Naive thymus-derived CD4-positive, alpha-beta T cell (primary cell): ENCODE measurements around the gene INSYN2A. TPM values are rescaled to one million over a fixed set of nuclear protein-coding genes. Genes with fewer than 3 reads are reported as not detected.

Experiments
- ATAC-seq: fragments of 150-1000 bp; cut with Tn5 transposase; 2 replicates; pipeline ENCODE4 v1.10.0; 2021; ENCODE audit warnings: mild to moderate bottlenecking, moderate library complexity
- CTCF ChIA-PET: fragments of 350-600 bp; sonication (Branson Sonifier 250); formaldehyde crosslinking; loops from one replicate; lab custom pipeline; 2021; ENCODE audit warnings: antibody characterized with exemption; lab: Charles Lee
- POLR2A ChIA-PET: fragments of 350-600 bp; sonication (Branson Sonifier 250); formaldehyde crosslinking; loops from one replicate; lab custom pipeline; 2021; ENCODE audit warnings: antibody characterized with exemption, inconsistent platforms; lab: Charles Lee
- DNase-seq, 9 donors: peaks; one replicate each; pipeline versions ENCODE4 v3.0.0 to v3.0.0-alpha.2; 2020 to 2022; ENCODE audit warnings: mixed read lengths in 1 of 9
- H3K27ac ChIP-seq: one replicate; pipeline ENCODE4 v1.7.0; 2013; ENCODE audit warnings: mild to moderate bottlenecking, low read depth, low read length, moderate library complexity
- H3K27me3 ChIP-seq, 2 donors: one replicate each; pipeline ENCODE4 v1.7.0; 2013; ENCODE audit warnings: low read length in 2 of 2, mild to moderate bottlenecking in 2 of 2, moderate library complexity in 2 of 2; ENCODE audit not compliant: control insufficient read depth in 2 of 2, insufficient read depth in 2 of 2
- H3K36me3 ChIP-seq, 3 experiments: 1 replicate in 2 of 3; 2 replicates in 1 of 3; pipeline ENCODE4 v1.7.0; 2013; ENCODE audit warnings: low read length in 3 of 3, mild to moderate bottlenecking in 3 of 3, moderate library complexity in 1 of 3; ENCODE audit not compliant: insufficient read depth in 3 of 3, control insufficient read depth in 2 of 3
- H3K4me1 ChIP-seq, 2 donors: one replicate each; pipeline ENCODE4 v1.7.0; 2013; ENCODE audit warnings: low read length in 2 of 2, mild to moderate bottlenecking in 2 of 2, moderate library complexity in 1 of 2; ENCODE audit not compliant: control insufficient read depth in 2 of 2, insufficient read depth in 2 of 2
- H3K4me3 ChIP-seq: 2 replicates; pipeline ENCODE4 v1.7.0; 2013; ENCODE audit warnings: mild to moderate bottlenecking, low read length
- H3K9me3 ChIP-seq, 3 experiments: 1 replicate in 2 of 3; 2 replicates in 1 of 3; pipeline ENCODE4 v1.7.0; 2013; ENCODE audit warnings: low read length in 3 of 3; ENCODE audit not compliant: control insufficient read depth in 2 of 3
- H3K27ac Mint-ChIP-seq, 9 donors: one replicate each; pipeline ENCODE4 v1.8.0; 2020 to 2022; ENCODE audit warnings: mixed read lengths in 9 of 9, mild to moderate bottlenecking in 8 of 9, moderate library complexity in 5 of 9, inconsistent platforms in 2 of 9
- H3K27me3 Mint-ChIP-seq, 5 donors: one replicate each; pipeline ENCODE4 v1.8.0; 2021 to 2022; ENCODE audit warnings: mixed read lengths in 5 of 5, mild to moderate bottlenecking in 1 of 5
- H3K36me3 Mint-ChIP-seq, 5 donors: one replicate each; pipeline ENCODE4 v1.8.0; 2020 to 2022; ENCODE audit warnings: mixed read lengths in 5 of 5, mild to moderate bottlenecking in 3 of 5, inconsistent platforms in 1 of 5
- H3K4me1 Mint-ChIP-seq, 7 donors: one replicate each; pipeline ENCODE4 v1.8.0; 2020 to 2022; ENCODE audit warnings: mixed read lengths in 7 of 7, mild to moderate bottlenecking in 3 of 7, inconsistent platforms in 1 of 7
- H3K4me3 Mint-ChIP-seq, 10 donors: one replicate each; pipeline ENCODE4 v1.8.0; 2020 to 2022; ENCODE audit warnings: mild to moderate bottlenecking in 10 of 10, mixed read lengths in 10 of 10, moderate library complexity in 6 of 10, inconsistent platforms in 2 of 10
- H3K9me3 Mint-ChIP-seq, 11 donors: one replicate each; pipeline ENCODE4 v1.8.0; 2020 to 2022; ENCODE audit warnings: mixed read lengths in 11 of 11, mild to moderate bottlenecking in 4 of 11, inconsistent platforms in 1 of 11, moderate library complexity in 1 of 11
- intact Hi-C, 2 donors: fragments of 100-400 bp; cut with micrococcal nuclease; formaldehyde crosslinking; loops; one replicate each; pipeline ENCODE4 v1.15.1; 2023
- polyA plus RNA-seq, 2 donors: library from polyadenylated mRNA; unstranded; fragments of 300-500 nt; fragmentation: Illumina TruSeq; gene quantifications; one replicate each; pipeline ENCODE4 v1.2.3, GENCODE V29; 2021
- total RNA-seq, 6 experiments: library from RNA in 5 of 6; stranded (reverse) in 5 of 6; gene quantifications; 1 replicate in 5 of 6; 2 replicates in 1 of 6; pipeline ENCODE4 v1.2.3 and lab custom pipeline; 2021 to 2026

Gene INSYN2A
- total and polyA plus RNA-seq, 7 experiments from 2014 or later, result not detected

- Histone ChIP-seq H3K27me3 (no peaks in the 10 kb centered on the region), H3K27ac (no peak overlapping the region), H3K9me3 (no peaks in the 10 kb centered on the region), H3K4me3 (no peak overlapping the region), H3K4me1 (no peaks in the 10 kb centered on the region), H3K36me3 (no peaks in the 10 kb centered on the region)
- no peaks in the 10 kb centered on the region for H3K4me1 Mint-ChIP-seq
- H3K4me3 Mint-ChIP-seq, result no peak overlapping the region
- no peaks in the 10 kb centered on the region for H3K36me3 Mint-ChIP-seq
- CTCF ChIA-PET, result no interaction called here
- peaks cover 22 to 45% (median 32%) of the 10 kb centered on the region in 5 donors for H3K27me3 Mint-ChIP-seq
- peaks cover 0 to 6% (median 2%) of the 10 kb centered on the region in 11 donors for H3K9me3 Mint-ChIP-seq
- POLR2A ChIA-PET, result no interaction called here
- ATAC-seq (no peak), DNase-seq (no peak)
- intact Hi-C loops, result no loop called here
- H3K27ac Mint-ChIP-seq, result no peak overlapping the region
Observed at GRCh38 chr10:127190427-127190826, 6.0 kb downstream of the INSYN2A start.

- H3K36me3 Mint-ChIP-seq, result no peaks in the 10 kb centered on the region
- ChIA-PET POLR2A (no interaction called here), CTCF (no interaction called here)
- H3K4me3 Mint-ChIP-seq, result no peak overlapping the region
- no peak overlapping the region for H3K27ac ChIP-seq
- no peaks in the 10 kb centered on the region for H3K36me3 ChIP-seq
- no peak overlapping the region for H3K4me3 ChIP-seq
- no peak overlapping the region for H3K27ac Mint-ChIP-seq
- H3K27me3 Mint-ChIP-seq, result peaks cover 18 to 38% (median 25%) of the 10 kb centered on the region in 5 donors
- peaks cover 0 to 2% (median 0%) of the 10 kb centered on the region in 7 donors for H3K4me1 Mint-ChIP-seq
- no peaks in the 10 kb centered on the region for H3K4me1 ChIP-seq
- DNase-seq, result no peak
- no peaks in the 10 kb centered on the region for H3K9me3 ChIP-seq
- ATAC-seq, result no peak
- H3K9me3 Mint-ChIP-seq, result peaks cover 0 to 6% (median 3%) of the 10 kb centered on the region in 11 donors
- H3K27me3 ChIP-seq, result no peaks in the 10 kb centered on the region
- intact Hi-C loops, result no loop called here
Observed at GRCh38 chr10:127189226-127189625, 7.2 kb downstream of the INSYN2A start.

GRCh38 chr10:127186813-127187212 is 9.6 kb downstream of the INSYN2A start:
- ATAC-seq, result no peak
- CTCF ChIA-PET, result no interaction called here

DNA sequence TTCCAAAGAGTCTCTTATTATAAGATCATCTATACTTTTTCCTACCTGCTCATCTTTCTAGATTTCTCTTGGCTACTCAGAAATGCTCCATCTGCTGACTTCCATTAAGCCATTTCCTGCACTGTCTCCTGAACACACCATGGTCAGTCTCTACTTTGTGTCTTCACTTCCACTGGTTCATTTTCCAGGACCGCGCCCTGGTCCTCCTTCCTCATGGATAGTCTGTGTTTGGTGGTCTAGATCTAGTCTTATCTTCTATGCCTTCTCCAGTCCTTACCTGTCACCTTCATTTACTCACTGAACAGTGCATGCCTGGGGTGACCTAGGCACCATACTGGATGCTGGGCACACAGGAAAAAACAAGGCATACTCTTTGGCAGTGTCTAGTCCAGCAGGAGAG is 11.8 kb downstream of the INSYN2A start:
- ATAC-seq (no peak), DNase-seq (no peak)
- POLR2A ChIA-PET, result no interaction called here
- peaks cover 0 to 6% (median 3%) of the 10 kb centered on the region in 11 donors for H3K9me3 Mint-ChIP-seq
- Histone ChIP-seq H3K4me3 (no peak overlapping the region), H3K4me1 (no peaks in the 10 kb centered on the region), H3K9me3 (no peaks in the 10 kb centered on the region), H3K27ac (no peak overlapping the region), H3K36me3 (no peaks in the 10 kb centered on the region), H3K27me3 (no peaks in the 10 kb centered on the region)
- intact Hi-C loops, result no loop called here
- CTCF ChIA-PET, result no interaction called here
- peaks cover 0 to 2% (median 0%) of the 10 kb centered on the region in 7 donors for H3K4me1 Mint-ChIP-seq
- H3K4me3 Mint-ChIP-seq, result no peak overlapping the region
- H3K27ac Mint-ChIP-seq, result no peak overlapping the region
- peaks cover 0 to 11% (median 4%) of the 10 kb centered on the region in 5 donors for H3K27me3 Mint-ChIP-seq
- H3K36me3 Mint-ChIP-seq, result no peaks in the 10 kb centered on the region

More at GRCh38 chr10:127186813-127187212, 9.6 kb downstream of the INSYN2A start:
- H3K4me1 ChIP-seq, result no peaks in the 10 kb centered on the region
- H3K4me1 Mint-ChIP-seq, result peaks cover 0 to 2% (median 0%) of the 10 kb centered on the region in 7 donors
- DNase-seq, result no peak
- no peaks in the 10 kb centered on the region for H3K27me3 ChIP-seq
- no peak overlapping the region for H3K4me3 Mint-ChIP-seq
- no peak overlapping the region for H3K27ac ChIP-seq
- peaks cover 6 to 18% (median 13%) of the 10 kb centered on the region in 5 donors for H3K27me3 Mint-ChIP-seq
- no peaks in the 10 kb centered on the region for H3K36me3 ChIP-seq
- peaks cover 0 to 6% (median 3%) of the 10 kb centered on the region in 11 donors for H3K9me3 Mint-ChIP-seq
- H3K9me3 ChIP-seq, result no peaks in the 10 kb centered on the region
- H3K4me3 ChIP-seq, result no peak overlapping the region
- POLR2A ChIA-PET, result no interaction called here
- H3K27ac Mint-ChIP-seq, result no peak overlapping the region
- H3K36me3 Mint-ChIP-seq, result no peaks in the 10 kb centered on the region
- intact Hi-C loops, result no loop called here

DNA sequence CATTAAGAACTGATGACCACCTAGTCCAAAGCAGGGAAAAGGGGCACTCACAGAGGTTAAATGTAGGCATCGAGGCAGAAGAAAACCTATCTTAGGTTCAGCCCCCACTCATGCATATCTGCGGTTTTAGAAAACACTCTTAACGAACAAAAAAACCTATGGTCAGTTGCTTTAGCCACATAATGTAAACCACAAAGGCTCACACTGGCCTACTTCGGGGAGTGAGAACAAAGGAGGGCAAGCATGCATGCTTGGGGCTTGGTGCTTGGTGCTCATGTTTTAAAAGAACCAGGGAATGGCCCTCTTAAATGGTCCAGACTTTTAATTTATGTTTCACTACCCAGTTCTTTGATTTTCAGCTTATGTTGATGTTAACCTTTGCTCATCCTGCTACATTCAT is 14.2 kb downstream of the INSYN2A start:
- no peak for DNase-seq
- ChIA-PET CTCF (no interaction called here), POLR2A (no interaction called here)
- no peak overlapping the region for H3K27ac Mint-ChIP-seq
- H3K4me3 ChIP-seq, result no peak overlapping the region
- no peak overlapping the region for H3K27ac ChIP-seq
- intact Hi-C loops, result no loop called here
- no peaks in the 10 kb centered on the region for H3K36me3 ChIP-seq
- H3K27me3 ChIP-seq, result no peaks in the 10 kb centered on the region
- H3K36me3 Mint-ChIP-seq, result no peaks in the 10 kb centered on the region
- H3K4me1 ChIP-seq, result no peaks in the 10 kb centered on the region
- H3K9me3 ChIP-seq, result no peaks in the 10 kb centered on the region
- no peak overlapping the region for H3K4me3 Mint-ChIP-seq
- no peak for ATAC-seq
- peaks cover 0 to 11% (median 0%) of the 10 kb centered on the region in 5 donors for H3K27me3 Mint-ChIP-seq
- peaks cover 0 to 2% (median 0%) of the 10 kb centered on the region in 7 donors for H3K4me1 Mint-ChIP-seq
- H3K9me3 Mint-ChIP-seq, result peaks cover 0 to 6% (median 3%) of the 10 kb centered on the region in 11 donors

- Histone ChIP-seq H3K9me3 (no peaks in the 10 kb centered on the region), H3K27ac (no peak overlapping the region)
- H3K4me1 Mint-ChIP-seq, result peaks cover 0 to 2% (median 0%) of the 10 kb centered on the region in 7 donors
Observed at GRCh38 chr10:127179612-127180250, 16.7 kb downstream of the INSYN2A start.

DNA sequence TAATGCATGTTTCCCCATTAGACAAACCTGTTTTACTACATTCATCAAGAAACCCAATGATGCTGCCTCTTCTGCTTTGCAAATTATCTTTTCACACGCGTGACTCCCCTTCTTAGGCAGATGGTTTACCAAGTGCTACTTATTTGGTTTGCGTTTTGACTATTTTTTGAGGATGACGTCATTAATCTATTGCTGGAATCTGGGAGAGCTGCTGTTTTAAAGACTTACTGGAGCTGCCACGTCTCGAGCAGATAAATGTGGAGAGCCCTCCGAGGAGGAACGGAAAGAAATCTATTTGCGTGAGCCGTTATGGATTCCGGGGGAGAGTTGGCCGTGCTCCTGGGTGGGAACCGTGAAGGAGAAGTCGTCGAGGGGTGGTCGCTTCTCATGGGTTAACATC is 19.7 kb downstream of the INSYN2A start:
- no peak overlapping the region for H3K4me3 Mint-ChIP-seq
- H3K9me3 ChIP-seq, result no peaks in the 10 kb centered on the region
- no peak overlapping the region for H3K27ac Mint-ChIP-seq
- no peaks in the 10 kb centered on the region for H3K4me1 ChIP-seq
- no peak for ATAC-seq
- H3K4me1 Mint-ChIP-seq, result no peaks in the 10 kb centered on the region
- intact Hi-C loops, result no loop called here
- H3K4me3 ChIP-seq, result no peak overlapping the region
- peaks cover 0 to 13% (median 0%) of the 10 kb centered on the region in 5 donors for H3K27me3 Mint-ChIP-seq
- H3K36me3 Mint-ChIP-seq, result no peaks in the 10 kb centered on the region
- H3K36me3 ChIP-seq, result no peaks in the 10 kb centered on the region
- H3K27ac ChIP-seq, result no peak overlapping the region
- ChIA-PET POLR2A (no interaction called here), CTCF (no interaction called here)
- no peaks in the 10 kb centered on the region for H3K9me3 Mint-ChIP-seq
- H3K27me3 ChIP-seq, result no peaks in the 10 kb centered on the region
- DNase-seq, result no peak

More at GRCh38 chr10:127179612-127180250, 16.7 kb downstream of the INSYN2A start:
- Histone ChIP-seq H3K27me3 (no peaks in the 10 kb centered on the region), H3K4me3 (no peak overlapping the region), H3K4me1 (no peaks in the 10 kb centered on the region), H3K36me3 (no peaks in the 10 kb centered on the region)
- CTCF ChIA-PET, result no interaction called here
- ATAC-seq (no peak), DNase-seq (no peak)
- Mint-ChIP-seq H3K36me3 (no peaks in the 10 kb centered on the region), H3K9me3 (peaks cover 0 to 2% (median 0%) of the 10 kb centered on the region in 11 donors), H3K27ac (no peak overlapping the region), H3K27me3 (peaks cover 0 to 10% (median 4%) of the 10 kb centered on the region in 5 donors), H3K4me3 (no peak overlapping the region)
- intact Hi-C loops, result no loop called here
- POLR2A ChIA-PET, result no interaction called here
